Keratinocyte (primary cell): ENCODE results near the gene FOXK2.

Experiments
- EZH2 ChIP-seq: IDR thresholded peaks from one replicate; pipeline ENCODE4 v1.6.1; 2012; ENCODE audit warnings: inconsistent platforms, mild to moderate bottlenecking, low read length, moderate library complexity
- TF ChIP-seq, protein P1 (sequence below), 3 experiments: IDR thresholded peaks in 1 of 3; conservative IDR thresholded peaks in 1 of 3; optimal IDR thresholded peaks in 1 of 3; 2 replicates in 2 of 3; 3 replicates in 1 of 3; pipeline versions ENCODE3 to v1.5.1; 2011; ENCODE audit warnings: low read length in 3 of 3, mild to moderate bottlenecking in 3 of 3, moderate library complexity in 2 of 3, control low read depth in 1 of 3, inconsistent platforms in 1 of 3; ENCODE audit not compliant: insufficient read depth in 2 of 3; ENCODE audit errors: extremely low read depth in 1 of 3

DNA sequence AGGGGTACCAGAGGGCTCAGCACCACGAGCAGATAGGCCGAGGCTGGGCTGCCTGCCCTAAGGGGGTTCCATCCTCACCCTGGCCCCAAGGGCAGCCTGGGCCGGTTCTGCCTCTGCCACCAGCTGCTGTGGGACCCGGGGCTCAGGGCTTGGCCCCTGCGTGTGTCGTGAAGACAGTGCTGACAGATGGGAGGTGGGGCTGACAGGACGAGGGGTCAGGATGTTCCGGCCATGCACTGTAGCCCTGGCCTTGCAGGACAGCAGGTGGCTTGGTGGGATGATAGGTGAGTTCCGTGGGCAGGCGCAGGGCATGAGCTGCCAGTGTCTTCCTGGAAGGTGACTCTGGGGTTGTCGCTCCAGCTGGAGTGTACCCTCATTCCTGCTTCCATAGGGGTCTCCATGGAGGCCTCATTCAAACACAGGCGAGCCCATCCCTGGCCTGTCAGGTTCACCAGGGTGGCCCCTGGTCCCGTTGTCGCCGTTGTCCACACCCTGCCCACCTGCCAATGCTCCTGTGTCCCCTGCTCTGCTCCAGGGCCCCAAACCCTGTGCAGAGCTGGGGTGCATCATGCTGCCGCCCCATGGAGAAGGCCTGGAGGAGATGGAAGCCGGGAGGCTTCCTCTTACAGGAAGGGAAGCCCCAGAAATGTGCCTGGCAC lies 71.5 kb downstream of the FOXK2 start:
- TF ChIP-seq, protein P1, sequence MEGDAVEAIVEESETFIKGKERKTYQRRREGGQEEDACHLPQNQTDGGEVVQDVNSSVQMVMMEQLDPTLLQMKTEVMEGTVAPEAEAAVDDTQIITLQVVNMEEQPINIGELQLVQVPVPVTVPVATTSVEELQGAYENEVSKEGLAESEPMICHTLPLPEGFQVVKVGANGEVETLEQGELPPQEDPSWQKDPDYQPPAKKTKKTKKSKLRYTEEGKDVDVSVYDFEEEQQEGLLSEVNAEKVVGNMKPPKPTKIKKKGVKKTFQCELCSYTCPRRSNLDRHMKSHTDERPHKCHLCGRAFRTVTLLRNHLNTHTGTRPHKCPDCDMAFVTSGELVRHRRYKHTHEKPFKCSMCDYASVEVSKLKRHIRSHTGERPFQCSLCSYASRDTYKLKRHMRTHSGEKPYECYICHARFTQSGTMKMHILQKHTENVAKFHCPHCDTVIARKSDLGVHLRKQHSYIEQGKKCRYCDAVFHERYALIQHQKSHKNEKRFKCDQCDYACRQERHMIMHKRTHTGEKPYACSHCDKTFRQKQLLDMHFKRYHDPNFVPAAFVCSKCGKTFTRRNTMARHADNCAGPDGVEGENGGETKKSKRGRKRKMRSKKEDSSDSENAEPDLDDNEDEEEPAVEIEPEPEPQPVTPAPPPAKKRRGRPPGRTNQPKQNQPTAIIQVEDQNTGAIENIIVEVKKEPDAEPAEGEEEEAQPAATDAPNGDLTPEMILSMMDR (optimal IDR thresholded peaks at IDR 0.05 in 1 of 3, IDR thresholded peaks at IDR 0.05 in 1 of 3, conservative IDR thresholded peaks at IDR 0.05 in 1 of 3; ENCODE audit: extremely low read depth in 1 of 3, insufficient read depth in 2 of 3, low read length in 3 of 3), result no peak
- TF ChIP-seq EZH2, result no peak
